Ishikawa (cell line): ENCODE measurements around the gene CACNA2D3.

ENCODE experiments used
- CEBPB ChIP-seq: IDR thresholded peaks from 2 replicates; pipeline ENCODE4 v1.6.1; 2012
- CREB1 ChIP-seq: IDR thresholded peaks from 2 replicates; pipeline ENCODE4 v1.6.1; 2012; ENCODE audit warnings: low read depth
- EGR1 ChIP-seq: IDR thresholded peaks from 2 replicates; pipeline ENCODE4 v1.6.1; 2012
- EP300 ChIP-seq: IDR thresholded peaks from 2 replicates; pipeline ENCODE4 v1.6.1; 2012; ENCODE audit warnings: borderline replicate concordance
- FOXM1 ChIP-seq: IDR thresholded peaks from 2 replicates; pipeline ENCODE4 v1.6.1; 2012; ENCODE audit warnings: low read depth, borderline replicate concordance
- NFIC ChIP-seq: IDR thresholded peaks from 2 replicates; pipeline ENCODE4 v1.6.1; 2012
- RAD21 ChIP-seq: IDR thresholded peaks from 2 replicates; pipeline ENCODE4 v1.6.1; 2012; ENCODE audit warnings: low read depth
- TAF1 ChIP-seq: IDR thresholded peaks from 2 replicates; pipeline ENCODE4 v1.6.1; 2012; ENCODE audit warnings: low read depth, mild to moderate bottlenecking
- TCF12 ChIP-seq: IDR thresholded peaks from 2 replicates; pipeline ENCODE4 v1.6.1; 2012; ENCODE audit warnings: low read depth
- TEAD4 ChIP-seq: IDR thresholded peaks from 2 replicates; pipeline ENCODE4 v1.6.1; 2012
- YY1 ChIP-seq: IDR thresholded peaks from 2 replicates; pipeline ENCODE4 v1.6.1; 2012; ENCODE audit warnings: low read depth
- ZBTB7A ChIP-seq: IDR thresholded peaks from 2 replicates; pipeline ENCODE4 v1.6.1; 2012; ENCODE audit warnings: low read depth
- TF ChIP-seq, protein P1 (sequence below): IDR thresholded peaks from 2 replicates; pipeline ENCODE4 v1.6.1; 2012
- TF ChIP-seq, protein P2 (sequence below): IDR thresholded peaks from 2 replicates; pipeline ENCODE4 v1.6.1; 2012
- TF ChIP-seq, protein P3 (sequence below): IDR thresholded peaks from 2 replicates; pipeline ENCODE4 v1.6.1; 2012; ENCODE audit warnings: low read depth, mild to moderate bottlenecking

Gene CACNA2D3

DNA sequence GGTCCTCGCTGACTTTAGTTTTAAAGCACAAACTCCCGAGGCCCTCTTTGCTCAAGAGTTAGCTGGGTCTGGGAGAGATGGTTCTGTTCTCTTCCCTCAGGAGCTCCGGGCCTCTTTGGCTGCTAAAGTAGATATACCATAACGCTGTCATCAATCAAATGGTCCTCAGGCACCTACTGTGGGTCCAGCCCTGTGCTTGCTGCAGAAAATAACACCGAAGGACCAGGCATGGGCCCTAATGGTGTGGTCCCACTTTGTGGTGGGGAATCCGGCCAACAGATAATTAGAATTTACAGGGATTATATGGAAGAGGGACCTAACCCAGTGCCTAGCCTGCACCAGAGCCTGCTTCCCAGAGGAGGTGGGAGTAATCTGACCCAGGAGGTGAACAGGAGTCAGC lies 458.1 kb downstream of the CACNA2D3 start:
- TF ChIP-seq FOXM1, result no peak

DNA sequence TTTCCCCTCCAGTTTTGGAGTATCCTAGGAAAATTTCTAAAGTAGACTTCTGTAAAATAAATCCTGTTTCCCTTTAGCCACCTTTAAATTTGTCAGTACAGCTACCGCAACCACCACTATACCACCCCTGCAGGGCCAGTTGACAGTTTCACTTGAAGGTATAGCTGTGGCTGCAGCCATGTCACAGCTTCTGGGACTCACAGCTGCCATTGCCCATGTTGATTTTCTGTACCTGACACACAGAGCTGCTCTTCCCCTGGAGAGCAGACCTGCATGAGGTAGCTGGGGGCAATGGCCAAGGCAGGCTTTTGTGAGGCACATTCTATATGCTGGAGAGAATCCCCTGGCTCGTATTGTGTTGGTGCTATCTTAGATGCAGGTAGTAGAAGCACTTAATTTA lies 460.1 kb downstream of the CACNA2D3 start:
- TF ChIP-seq CREB1 (no peak), CEBPB (no peak), EGR1 (no peak), YY1 (no peak), NFIC (no peak), TCF12 (no peak), EP300 (no peak), RAD21 (no peak), ZBTB7A (no peak), TAF1 (no peak), FOXM1 (no peak), TEAD4 (no peak)
- TF ChIP-seq, protein P1, sequence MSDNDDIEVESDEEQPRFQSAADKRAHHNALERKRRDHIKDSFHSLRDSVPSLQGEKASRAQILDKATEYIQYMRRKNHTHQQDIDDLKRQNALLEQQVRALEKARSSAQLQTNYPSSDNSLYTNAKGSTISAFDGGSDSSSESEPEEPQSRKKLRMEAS, result no peak
- TF ChIP-seq, protein P2, sequence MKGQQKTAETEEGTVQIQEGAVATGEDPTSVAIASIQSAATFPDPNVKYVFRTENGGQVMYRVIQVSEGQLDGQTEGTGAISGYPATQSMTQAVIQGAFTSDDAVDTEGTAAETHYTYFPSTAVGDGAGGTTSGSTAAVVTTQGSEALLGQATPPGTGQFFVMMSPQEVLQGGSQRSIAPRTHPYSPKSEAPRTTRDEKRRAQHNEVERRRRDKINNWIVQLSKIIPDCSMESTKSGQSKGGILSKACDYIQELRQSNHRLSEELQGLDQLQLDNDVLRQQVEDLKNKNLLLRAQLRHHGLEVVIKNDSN, result no peak
- TF ChIP-seq, protein P3, sequence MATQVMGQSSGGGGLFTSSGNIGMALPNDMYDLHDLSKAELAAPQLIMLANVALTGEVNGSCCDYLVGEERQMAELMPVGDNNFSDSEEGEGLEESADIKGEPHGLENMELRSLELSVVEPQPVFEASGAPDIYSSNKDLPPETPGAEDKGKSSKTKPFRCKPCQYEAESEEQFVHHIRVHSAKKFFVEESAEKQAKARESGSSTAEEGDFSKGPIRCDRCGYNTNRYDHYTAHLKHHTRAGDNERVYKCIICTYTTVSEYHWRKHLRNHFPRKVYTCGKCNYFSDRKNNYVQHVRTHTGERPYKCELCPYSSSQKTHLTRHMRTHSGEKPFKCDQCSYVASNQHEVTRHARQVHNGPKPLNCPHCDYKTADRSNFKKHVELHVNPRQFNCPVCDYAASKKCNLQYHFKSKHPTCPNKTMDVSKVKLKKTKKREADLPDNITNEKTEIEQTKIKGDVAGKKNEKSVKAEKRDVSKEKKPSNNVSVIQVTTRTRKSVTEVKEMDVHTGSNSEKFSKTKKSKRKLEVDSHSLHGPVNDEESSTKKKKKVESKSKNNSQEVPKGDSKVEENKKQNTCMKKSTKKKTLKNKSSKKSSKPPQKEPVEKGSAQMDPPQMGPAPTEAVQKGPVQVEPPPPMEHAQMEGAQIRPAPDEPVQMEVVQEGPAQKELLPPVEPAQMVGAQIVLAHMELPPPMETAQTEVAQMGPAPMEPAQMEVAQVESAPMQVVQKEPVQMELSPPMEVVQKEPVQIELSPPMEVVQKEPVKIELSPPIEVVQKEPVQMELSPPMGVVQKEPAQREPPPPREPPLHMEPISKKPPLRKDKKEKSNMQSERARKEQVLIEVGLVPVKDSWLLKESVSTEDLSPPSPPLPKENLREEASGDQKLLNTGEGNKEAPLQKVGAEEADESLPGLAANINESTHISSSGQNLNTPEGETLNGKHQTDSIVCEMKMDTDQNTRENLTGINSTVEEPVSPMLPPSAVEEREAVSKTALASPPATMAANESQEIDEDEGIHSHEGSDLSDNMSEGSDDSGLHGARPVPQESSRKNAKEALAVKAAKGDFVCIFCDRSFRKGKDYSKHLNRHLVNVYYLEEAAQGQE, result no peak

DNA sequence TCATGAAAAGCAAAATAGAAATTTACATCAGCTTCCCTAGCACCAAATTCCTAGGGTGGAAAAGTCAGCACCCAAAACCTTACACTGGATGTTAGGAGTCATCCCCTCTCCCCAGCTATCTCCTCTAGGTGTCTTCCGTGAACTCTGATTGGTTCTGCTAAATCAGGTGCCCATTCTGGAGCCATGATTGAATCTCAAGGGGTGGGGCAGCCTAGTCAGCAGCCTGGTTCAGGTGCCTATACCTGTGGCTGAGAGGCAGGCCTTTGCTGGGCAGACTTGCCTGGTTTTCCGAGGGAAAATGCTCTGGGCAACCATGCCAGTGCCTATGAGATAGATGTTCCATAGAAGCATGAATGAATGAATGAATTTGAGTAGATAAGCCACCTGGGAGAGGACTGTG lies 468.8 kb downstream of the CACNA2D3 start:
- TF ChIP-seq CEBPB, result no peak
- no peak for TF ChIP-seq RAD21
- TF ChIP-seq TCF12, result no peak
- TF ChIP-seq TAF1, result no peak
- TF ChIP-seq EGR1, result no peak
- TF ChIP-seq ZBTB7A, result no peak
- TF ChIP-seq EP300, result no peak
- TF ChIP-seq TEAD4, result no peak
- TF ChIP-seq, protein P3, result no peak
- no peak for TF ChIP-seq FOXM1
- no peak for TF ChIP-seq YY1
- TF ChIP-seq CREB1, result no peak
- TF ChIP-seq, protein P2, result no peak
- TF ChIP-seq, protein P1, result no peak
- TF ChIP-seq NFIC, result no peak

DNA sequence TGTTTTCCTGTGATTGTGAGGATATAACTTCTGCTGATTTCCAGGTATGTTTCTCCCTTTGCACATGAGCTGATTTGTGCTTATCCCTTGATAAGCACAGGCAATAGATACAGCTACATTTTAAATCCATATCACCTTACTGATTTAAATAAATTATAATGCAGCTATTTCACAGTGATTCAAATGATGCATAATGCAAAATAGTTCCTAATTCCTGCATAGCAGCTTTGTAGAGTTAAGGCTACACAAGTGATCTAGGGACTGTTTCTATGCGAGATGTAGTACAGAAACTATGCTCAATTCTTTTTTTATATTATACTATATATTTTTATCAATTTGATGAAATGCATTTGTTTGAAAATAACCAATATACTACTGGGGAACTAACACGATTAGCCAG lies 471.3 kb downstream of the CACNA2D3 start:
- no peak for TF ChIP-seq NFIC
- no peak for TF ChIP-seq CEBPB
- no peak for TF ChIP-seq ZBTB7A
- TF ChIP-seq CREB1, result no peak
- no peak for TF ChIP-seq EP300
- TF ChIP-seq YY1, result no peak
- no peak for TF ChIP-seq FOXM1
- TF ChIP-seq, protein P2, result no peak
- TF ChIP-seq TCF12, result no peak
- TF ChIP-seq, protein P1, result no peak
- TF ChIP-seq, protein P3, result no peak
- TF ChIP-seq TEAD4, result no peak
- no peak for TF ChIP-seq EGR1
